22Rv1 (cell line): Measurements from ENCODE around the gene NCK2.

ENCODE experiments used
- ZFX ChIP-seq: fragments of 450-650 bp; IDR thresholded peaks from 2 replicates; pipeline ENCODE4 v1.6.1; 2017; ENCODE audit warnings: antibody characterized with exemption, borderline replicate concordance
- TF ChIP-seq, protein P1 (sequence below): fragments of 450-650 bp; IDR thresholded peaks from 2 replicates; pipeline ENCODE4 v1.5.1; 2017; ENCODE audit warnings: mild to moderate bottlenecking

DNA sequence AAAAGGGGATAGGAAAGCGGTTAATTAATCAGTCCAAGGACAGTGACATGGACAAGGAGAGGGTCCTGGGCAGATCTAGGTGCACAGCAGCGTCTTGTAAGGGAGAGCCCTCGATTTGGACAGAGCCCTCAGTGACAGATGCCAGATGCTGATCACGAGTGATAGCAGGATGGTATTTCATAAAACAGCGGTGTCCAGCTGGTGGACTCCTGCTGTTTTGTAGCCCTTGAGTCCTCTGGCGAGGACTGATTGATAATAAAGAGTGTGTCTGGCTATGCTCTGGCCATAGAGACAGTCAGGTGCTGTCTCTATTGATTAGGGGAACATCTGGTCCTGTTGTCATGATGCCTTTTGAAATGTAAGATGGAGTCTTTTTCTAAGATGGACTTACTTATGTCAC is 180.7 kb downstream of the NCK2 start:
- TF ChIP-seq, protein P1, sequence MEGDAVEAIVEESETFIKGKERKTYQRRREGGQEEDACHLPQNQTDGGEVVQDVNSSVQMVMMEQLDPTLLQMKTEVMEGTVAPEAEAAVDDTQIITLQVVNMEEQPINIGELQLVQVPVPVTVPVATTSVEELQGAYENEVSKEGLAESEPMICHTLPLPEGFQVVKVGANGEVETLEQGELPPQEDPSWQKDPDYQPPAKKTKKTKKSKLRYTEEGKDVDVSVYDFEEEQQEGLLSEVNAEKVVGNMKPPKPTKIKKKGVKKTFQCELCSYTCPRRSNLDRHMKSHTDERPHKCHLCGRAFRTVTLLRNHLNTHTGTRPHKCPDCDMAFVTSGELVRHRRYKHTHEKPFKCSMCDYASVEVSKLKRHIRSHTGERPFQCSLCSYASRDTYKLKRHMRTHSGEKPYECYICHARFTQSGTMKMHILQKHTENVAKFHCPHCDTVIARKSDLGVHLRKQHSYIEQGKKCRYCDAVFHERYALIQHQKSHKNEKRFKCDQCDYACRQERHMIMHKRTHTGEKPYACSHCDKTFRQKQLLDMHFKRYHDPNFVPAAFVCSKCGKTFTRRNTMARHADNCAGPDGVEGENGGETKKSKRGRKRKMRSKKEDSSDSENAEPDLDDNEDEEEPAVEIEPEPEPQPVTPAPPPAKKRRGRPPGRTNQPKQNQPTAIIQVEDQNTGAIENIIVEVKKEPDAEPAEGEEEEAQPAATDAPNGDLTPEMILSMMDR, result no peak
- no peak for TF ChIP-seq ZFX
